GM19023 (cell line): ENCODE results near the gene SLC38A6.

Source experiments
- ATAC-seq: cut with Tn5 transposase; IDR thresholded peaks from one replicate; pipeline ENCODE4 v1.9.1; 2021; ENCODE audit warnings: mild to moderate bottlenecking, moderate library complexity; ENCODE audit not compliant: unreplicated experiment

The SLC38A6 gene

DNA sequence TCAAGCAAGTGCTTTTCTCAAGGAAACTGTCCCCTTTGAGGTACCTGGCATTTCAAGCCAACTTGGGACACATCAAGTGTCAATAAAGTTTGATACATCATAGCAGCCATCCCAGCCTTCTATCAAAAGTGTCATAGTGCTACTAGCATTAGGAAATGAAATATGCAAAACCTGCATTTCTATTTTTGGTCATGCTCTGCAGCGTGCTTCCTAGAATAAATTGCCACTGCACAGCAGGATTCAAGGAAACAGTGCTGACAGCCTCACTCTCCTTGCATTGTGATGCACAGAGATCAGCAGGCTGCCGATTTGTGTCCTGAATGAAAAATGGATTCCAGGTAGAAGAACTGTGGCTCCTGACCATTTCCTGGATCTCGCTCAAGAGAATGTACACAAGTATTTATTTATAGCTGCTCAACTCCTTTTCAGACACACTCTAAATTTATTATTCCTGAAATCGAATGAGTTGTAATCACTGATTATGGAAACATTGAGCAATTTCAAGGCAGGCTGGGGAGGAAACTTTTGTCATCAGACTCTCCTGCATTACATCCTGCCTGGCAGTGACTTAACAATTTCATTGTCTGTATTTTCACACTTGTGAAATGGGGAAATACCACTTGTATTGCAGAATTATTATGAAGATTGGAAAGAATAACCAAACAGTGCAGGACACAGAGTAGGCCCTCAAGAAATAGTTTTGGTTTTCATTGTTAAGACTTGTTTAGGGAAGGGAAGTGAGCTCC lies 120.9 kb downstream of the SLC38A6 start:
- no peak for ATAC-seq
